Dermis lymphatic vessel endothelial cell (primary cell): ENCODE results near the gene WBP2. TPM values are rescaled to one million over a fixed set of nuclear protein-coding genes. Genes with fewer than 3 reads are reported as not detected.

Experiments used
- total RNA-seq: library from RNA; depleted of rRNA; stranded (reverse); fragments of >200 nt; gene quantifications from 2 replicates; pipeline ENCODE4 v1.2.1, GENCODE V29; 2014

The WBP2 gene
- 23.1 and 37.1 TPM in 2 replicates for total RNA-seq

DNA sequence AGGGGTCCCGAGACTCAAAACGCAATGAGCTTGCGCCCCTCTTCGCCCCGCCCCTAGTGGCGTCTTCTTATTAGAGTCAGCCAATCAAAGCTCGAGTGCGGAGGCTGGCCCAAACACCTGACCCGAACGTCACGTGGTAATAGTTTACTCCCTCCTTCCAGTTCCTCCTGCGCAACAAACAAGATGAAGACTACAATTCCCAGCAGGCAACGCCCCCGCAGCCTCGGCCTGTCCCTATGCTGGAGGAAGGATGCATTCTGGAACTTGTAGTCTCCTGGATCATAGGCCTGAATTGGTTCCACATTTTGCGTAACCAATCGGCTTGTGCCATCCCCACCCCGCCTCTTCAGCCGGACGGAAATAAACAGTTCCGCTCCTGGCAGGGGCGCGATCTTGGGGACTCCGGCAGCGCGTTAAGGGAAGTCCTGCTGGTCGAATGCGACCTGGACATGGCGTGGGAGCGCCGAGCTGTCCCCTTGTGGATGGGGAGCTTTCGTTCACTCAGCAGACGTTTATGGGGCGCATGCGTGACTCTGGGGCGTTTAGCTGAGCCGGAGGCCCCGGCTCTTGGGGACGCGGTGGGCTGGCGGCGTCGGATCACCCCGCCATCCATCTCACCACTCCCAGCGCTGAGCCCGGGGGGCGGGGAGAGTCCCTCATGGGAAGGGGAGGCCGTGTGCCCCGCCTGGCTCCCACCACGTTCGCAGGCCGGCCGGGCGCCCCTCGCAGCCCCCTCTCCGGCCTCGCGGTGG, at the start of gene WBP2:
TSS of gene WBP2 (minus strand) at position 26 of the 752 bp plus-strand sequence. CDS start 38 bp downstream, outside the sequence.

DNA sequence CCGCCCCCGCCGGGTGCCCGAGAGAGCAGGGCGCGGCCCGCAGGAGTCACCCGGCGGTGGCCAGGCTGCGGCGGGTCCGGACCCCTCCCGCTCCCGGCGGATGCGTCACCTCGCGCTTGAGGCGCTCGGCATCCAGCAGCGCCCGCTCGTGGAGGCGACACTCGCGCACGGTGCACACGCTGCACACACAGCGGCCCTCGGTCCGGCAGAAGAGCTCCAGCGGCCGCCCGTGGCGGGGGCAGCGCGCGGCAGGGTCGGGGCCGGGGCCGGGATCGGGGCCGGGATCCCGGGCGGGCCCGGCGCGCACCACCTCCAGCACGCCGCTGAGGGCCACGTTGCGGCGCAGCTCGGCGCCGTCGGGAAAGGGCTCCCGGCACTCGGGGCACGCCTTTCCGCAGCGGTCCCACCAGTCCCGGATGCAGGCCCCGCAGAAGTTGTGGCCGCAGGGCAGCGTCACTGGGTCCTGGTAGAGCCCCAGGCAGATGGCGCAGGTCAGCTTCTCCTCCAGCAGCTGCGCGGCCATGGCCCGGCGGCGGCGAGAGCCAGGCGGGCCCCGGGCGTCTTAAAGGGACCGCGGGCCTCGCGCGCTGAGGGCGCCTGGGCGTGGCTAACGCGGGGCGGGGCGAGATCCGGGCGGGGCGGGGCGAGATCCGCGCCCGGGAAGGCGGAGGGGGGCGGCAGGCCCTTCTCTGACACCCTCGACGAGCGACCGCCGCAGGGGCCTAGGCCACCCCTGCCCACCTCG, 41.5 kb upstream of the WBP2 start, which contains the start of gene TRIM65:
TSS of gene TRIM65 (minus strand) at position 537 of the 745 bp plus-strand sequence. CDS start at position 523, 14 bp downstream.

DNA sequence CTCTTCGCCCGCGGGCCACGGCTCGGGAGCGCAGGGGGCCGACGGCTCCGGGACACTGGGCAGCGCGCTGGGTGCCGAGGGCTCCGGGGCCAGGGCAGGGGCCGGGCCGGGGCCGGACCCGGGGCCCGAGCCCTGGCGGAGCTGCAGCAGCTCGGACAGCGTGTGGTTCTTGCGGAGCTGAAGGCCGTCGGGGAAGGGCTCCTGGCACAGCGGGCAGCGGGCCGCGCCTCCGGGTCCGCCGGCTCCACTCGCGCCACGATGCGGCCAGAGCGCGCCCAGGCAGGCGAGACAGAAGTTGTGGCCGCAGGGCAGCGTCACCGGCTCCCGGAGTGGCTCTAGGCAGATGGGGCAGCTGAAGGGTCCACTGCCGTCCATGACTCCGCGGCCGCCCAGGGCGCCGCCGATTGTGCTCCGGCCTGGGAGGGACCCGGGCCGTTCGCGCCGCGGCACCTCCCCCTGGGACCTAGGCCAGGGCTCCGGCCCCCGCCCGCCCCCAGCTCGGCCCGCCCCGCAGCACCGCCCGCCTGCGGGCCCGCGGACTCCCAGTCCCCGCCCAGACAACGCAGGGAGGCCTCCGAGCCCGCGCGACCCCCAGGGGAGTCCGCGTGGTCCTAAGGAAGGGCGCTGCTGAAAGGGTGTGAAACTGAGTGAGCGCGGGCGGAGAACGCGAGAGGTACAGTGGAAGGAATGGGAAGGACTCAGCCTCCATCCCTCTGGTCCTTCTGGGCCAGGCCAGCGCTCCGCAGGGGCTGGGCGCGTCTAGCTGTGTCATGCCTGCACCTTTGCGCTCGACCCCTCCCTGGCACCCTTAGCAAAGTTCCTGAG, 23.3 kb upstream of the WBP2 start, which contains the start of gene TRIM47:
TSS of gene TRIM47 (minus strand) at position 408 of the 825 bp plus-strand sequence. CDS start at position 375, 33 bp downstream.

DNA sequence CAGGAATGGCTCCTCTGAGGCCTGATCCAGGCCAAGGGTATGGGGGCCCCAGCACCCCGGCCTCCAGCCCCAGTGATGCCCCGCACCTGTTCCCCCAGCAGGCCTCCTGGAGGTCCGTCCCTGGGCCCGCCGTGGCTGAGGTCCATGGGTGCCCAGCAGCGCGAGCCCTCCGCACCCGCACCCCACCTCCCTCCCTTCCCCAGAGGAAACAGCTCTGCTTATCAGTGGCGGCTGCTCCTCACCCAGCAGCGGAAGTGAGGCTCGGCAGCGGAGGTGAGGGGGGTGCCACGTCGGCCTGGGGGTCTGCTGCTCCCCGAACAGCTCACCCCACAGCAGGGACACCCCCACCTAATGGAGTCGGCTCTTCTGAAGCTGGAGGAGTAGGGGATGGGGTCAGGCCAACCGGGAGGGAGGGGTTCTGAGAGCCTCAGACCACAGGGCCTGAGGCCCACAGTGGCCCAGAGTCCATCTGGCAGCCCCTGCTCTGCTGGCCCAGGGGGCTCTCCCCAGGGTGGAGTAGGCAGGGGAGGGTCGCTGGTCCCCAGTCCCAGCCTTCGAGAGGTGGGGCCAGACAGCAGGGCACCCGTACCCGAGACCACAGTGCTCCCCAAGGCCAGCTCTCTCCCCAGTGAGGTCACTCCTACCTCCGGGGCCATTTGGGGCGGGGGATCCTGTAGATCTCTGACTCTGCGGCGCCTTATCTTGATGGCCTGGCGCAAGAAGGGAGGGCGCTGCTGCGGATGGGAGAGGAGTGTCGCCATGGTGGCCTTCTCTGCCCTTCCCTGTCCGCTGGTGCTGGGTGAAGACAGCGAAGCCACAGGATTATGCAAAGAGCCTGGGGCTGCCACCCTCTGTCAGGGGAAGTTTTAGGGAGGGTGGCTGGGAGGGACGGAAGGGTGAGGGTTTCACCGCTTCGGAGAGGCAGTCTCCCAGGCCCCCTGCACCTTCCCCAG, 11.3 kb downstream of the WBP2 start, which contains the start of gene UNC13D:
TSS of gene UNC13D (minus strand) at position 828 of the 953 bp plus-strand sequence. CDS start at position 761, 67 bp downstream.

Other genes starting within 250 kb of the WBP2 start
- gene SMIM5, start 221.9 kb downstream of the WBP2 start, total RNA-seq, result 0.09 and 0.11 TPM in 2 replicates
- gene RECQL5, start 188.2 kb downstream of the WBP2 start, total RNA-seq, result 11.0 and 11.2 TPM in 2 replicates
- 41.2 and 49.5 TPM in 2 replicates for gene SAP30BP, start 188.0 kb downstream of the WBP2 start, total RNA-seq
- gene ITGB4, start 133.9 kb downstream of the WBP2 start, total RNA-seq, result 25.7 and 65.7 TPM in 2 replicates
- 76.1 and 88.5 TPM in 2 replicates for gene GALK1, start 90.1 kb downstream of the WBP2 start, total RNA-seq
- 7.3 and 11.2 TPM in 2 replicates for gene UNK, start 70.5 kb downstream of the WBP2 start, total RNA-seq
- gene UNC13D, start 10.9 kb downstream of the WBP2 start, total RNA-seq, result 2.5 and 7.9 TPM in 2 replicates
- gene TRIM47, start 23.2 kb upstream of the WBP2 start, total RNA-seq, result 37.6 and 61.4 TPM in 2 replicates
- 19.3 and 24.2 TPM in 2 replicates for gene TRIM65, start 41.6 kb upstream of the WBP2 start, total RNA-seq
- gene MRPL38, start 49.5 kb upstream of the WBP2 start, total RNA-seq, result 26.8 and 28.9 TPM in 2 replicates
- 2.6 and 2.9 TPM in 2 replicates for gene FBF1, start 85.7 kb upstream of the WBP2 start, total RNA-seq
- gene ACOX1, start 123.8 kb upstream of the WBP2 start, total RNA-seq, result 43.6 and 43.8 TPM in 2 replicates
- gene TEN1, start 123.9 kb upstream of the WBP2 start, total RNA-seq, result 26.5 and 30.8 TPM in 2 replicates
- 0.65 and 0.95 TPM in 2 replicates for gene CDK3, start 145.5 kb upstream of the WBP2 start, total RNA-seq
- gene EVPL, start 172.0 kb upstream of the WBP2 start, total RNA-seq, result not detected in 2 replicates
- gene SRP68, start 217.2 kb upstream of the WBP2 start, total RNA-seq, result 27.1 and 27.3 TPM in 2 replicates
- 0.09 and 0.11 TPM in 2 replicates for gene GALR2, start 219.4 kb upstream of the WBP2 start, total RNA-seq
- not detected in 2 replicates for gene ZACN, start 223.8 kb upstream of the WBP2 start, total RNA-seq
- 79.0 and 79.8 TPM in 2 replicates for gene EXOC7, start 248.5 kb upstream of the WBP2 start, total RNA-seq